ENCODE results near the gene ACSL5.

The ACSL5 gene

GRCh38 chr10:112441520-112441919, 67.6 kb downstream of the ACSL5 start:
- Histone ChIP-seq H3K4me3 (ENCODE audit: low read length) (no peak overlapping the region), H3K4me2 (ENCODE audit: low read length) (no peak overlapping the region), H3K4me1 (ENCODE audit: low read length) (peaks cover 6% of the 10 kb centered on the region), H4K20me1 (ENCODE audit: insufficient read depth, low read length) (no peaks in the 10 kb centered on the region), H3K27me3 (ENCODE audit: low read depth, low read length) (no peaks in the 10 kb centered on the region), H3K9ac (ENCODE audit: low read length) (no peak overlapping the region), H3K79me2 (ENCODE audit: low read length) (peaks cover 17% of the 10 kb centered on the region), H2AFZ (ENCODE audit: low read depth, low read length) (no peak overlapping the region), H3K27ac (ENCODE audit: low read length) (no peak overlapping the region), H3K9me3 (ENCODE audit: insufficient read depth, low read length) (no peaks in the 10 kb centered on the region), H3K36me3 (replicated peaks; ENCODE audit: low read depth, low read length) (peaks cover 24% of the 10 kb centered on the region)
- TF ChIP-seq CTCF (IDR thresholded peaks at IDR 0.05; ENCODE audit: low read depth, low read length) (no peak), EZH2phosphoT487 (IDR thresholded peaks at IDR 0.05; ENCODE audit: low read depth) (no peak)

- H2AFZ ChIP-seq (ENCODE audit: low read depth, low read length): no peak overlapping the region
- H3K79me2 ChIP-seq (ENCODE audit: low read length): peaks cover 20% of the 10 kb centered on the region
- H3K4me3 ChIP-seq (ENCODE audit: low read length): no peak overlapping the region
- H3K4me1 ChIP-seq (ENCODE audit: low read length): peaks cover 6% of the 10 kb centered on the region
- no peaks in the 10 kb centered on the region for H4K20me1 ChIP-seq (ENCODE audit: insufficient read depth, low read length)
- H3K27ac ChIP-seq (ENCODE audit: low read length): no peak overlapping the region
- H3K27me3 ChIP-seq (ENCODE audit: low read depth, low read length): no peaks in the 10 kb centered on the region
- peaks cover 24% of the 10 kb centered on the region for H3K36me3 ChIP-seq (replicated peaks; ENCODE audit: low read depth, low read length)
- TF ChIP-seq CTCF (IDR thresholded peaks at IDR 0.05; ENCODE audit: low read depth, low read length) (no peak), EZH2phosphoT487 (IDR thresholded peaks at IDR 0.05; ENCODE audit: low read depth) (no peak)
- no peak overlapping the region for H3K4me2 ChIP-seq (ENCODE audit: low read length)
- H3K9ac ChIP-seq (ENCODE audit: low read length): no peak overlapping the region
- H3K9me3 ChIP-seq (ENCODE audit: insufficient read depth, low read length): no peaks in the 10 kb centered on the region
Observed at GRCh38 chr10:112442063-112442462, 68.1 kb downstream of the ACSL5 start.

GRCh38 chr10:112446055-112446854, 72.3 kb downstream of the ACSL5 start:
- H4K20me1 ChIP-seq (ENCODE audit: insufficient read depth, low read length): no peaks in the 10 kb centered on the region
- peak overlapping the region; percentile 88 for H2AFZ ChIP-seq (ENCODE audit: low read depth, low read length)
- H3K79me2 ChIP-seq (ENCODE audit: low read length): peaks cover 43% of the 10 kb centered on the region
- peak overlapping the region; percentile 99 for H3K9ac ChIP-seq (ENCODE audit: low read length)
- no peaks in the 10 kb centered on the region for H3K9me3 ChIP-seq (ENCODE audit: insufficient read depth, low read length)
- TF ChIP-seq CTCF (IDR thresholded peaks at IDR 0.05; ENCODE audit: low read depth, low read length) (no peak), EZH2phosphoT487 (IDR thresholded peaks at IDR 0.05; ENCODE audit: low read depth) (no peak)
- H3K36me3 ChIP-seq (replicated peaks; ENCODE audit: low read depth, low read length): peaks cover 15% of the 10 kb centered on the region
- H3K27ac ChIP-seq (ENCODE audit: low read length): peak overlapping the region; percentile 59; the same call in 1 of the 2 replicates
- peaks cover 11% of the 10 kb centered on the region for H3K4me1 ChIP-seq (ENCODE audit: low read length)
- no peaks in the 10 kb centered on the region for H3K27me3 ChIP-seq (ENCODE audit: low read depth, low read length)
- peak overlapping the region; percentile 91 for H3K4me2 ChIP-seq (ENCODE audit: low read length)
- peak overlapping the region; percentile 100 for H3K4me3 ChIP-seq (ENCODE audit: low read length)

GRCh38 chr10:112446855-112447619, 73.1 kb downstream of the ACSL5 start, which contains the start of the genes VTI1A and ZDHHC6:
TSS of gene VTI1A (plus strand) at chr10:112447215. CDS start at chr10:112447374, 159 bp downstream.
TSS of gene ZDHHC6 (minus strand) at chr10:112446914. CDS start at chr10:112445436, 1,478 bp downstream.
- Histone ChIP-seq H3K4me1 (ENCODE audit: low read length) (peaks cover 11% of the 10 kb centered on the region), H2AFZ (ENCODE audit: low read depth, low read length) (peak within 1 kb of the TSS; percentile 88), H3K9me3 (ENCODE audit: insufficient read depth, low read length) (no peaks in the 10 kb centered on the region), H4K20me1 (ENCODE audit: insufficient read depth, low read length) (no peaks in the 10 kb centered on the region), H3K27me3 (ENCODE audit: low read depth, low read length) (no peaks in the 10 kb centered on the region), H3K36me3 (replicated peaks; ENCODE audit: low read depth, low read length) (peaks cover 12% of the 10 kb centered on the region), H3K9ac (ENCODE audit: low read length) (peak within 1 kb of the TSS; percentile 99), H3K4me2 (ENCODE audit: low read length) (peak within 1 kb of the TSS; percentile 91), H3K27ac (ENCODE audit: low read length) (peak within 1 kb of the TSS; percentile 59), H3K79me2 (ENCODE audit: low read length) (peaks cover 49% of the 10 kb centered on the region), H3K4me3 (ENCODE audit: low read length) (peak within 1 kb of the TSS; percentile 100)
- TF ChIP-seq CTCF (IDR thresholded peaks at IDR 0.05; ENCODE audit: low read depth, low read length) (no peak), EZH2phosphoT487 (IDR thresholded peaks at IDR 0.05; ENCODE audit: low read depth) (no peak)

All from OCI-LY3 (cell line).